AML-193 (cell line): ENCODE data around the gene TFPT.
A peak's percentile ranks its signal among the peaks of the same experiment; 100 is the strongest.

ENCODE experiments used
- DNase-seq, 2 experiments: peaks; one replicate each; lab custom pipeline; 2025; lab: John Stamatoyannopoulos, UW

TFPT gene

GRCh38 chr19:54081032-54081431 lies 34.4 kb downstream of the TFPT start, which contains the start of gene TARM1:
TARM1 (minus strand) TSS chr19:54081365; CDS start chr19:54081340, 25 bp downstream.
- DNase-seq, result no peak

GRCh38 chr19:54077334-54077733 lies 38.1 kb downstream of the TFPT start:
- DNase-seq, result peak; percentile 87 to 88

- no peak for DNase-seq
These were observed 40.6 kb downstream of the TFPT start for GRCh38 chr19:54074851-54075250.

GRCh38 chr19:54073829-54074228 lies 41.6 kb downstream of the TFPT start:
- no peak for DNase-seq

- DNase-seq, result no peak
These were observed 46.0 kb downstream of the TFPT start for GRCh38 chr19:54069470-54069869.

GRCh38 chr19:54063350-54064116 lies 51.9 kb downstream of the TFPT start, which contains the start of gene VSTM1:
VSTM1 (minus strand) TSS chr19:54063897; CDS start chr19:54063777, 120 bp downstream.
- DNase-seq, result no peak

- peak; percentile 82 to 87 for DNase-seq
These were observed 52.8 kb downstream of the TFPT start for GRCh38 chr19:54062643-54063042.
